Liver (tissue), 9 donors: ENCODE results near the gene SLC16A11. TPM values are rescaled to one million over a fixed set of nuclear protein-coding genes. Genes with fewer than 3 reads are reported as not detected.

Source experiments
- DNase-seq: peaks from one replicate; pipeline ENCODE4 v3.0.0-alpha.2; 2017; ENCODE audit warnings: low spot score
- H3K27ac ChIP-seq, 2 donors: one replicate each; pipeline ENCODE4 v1.7.0; 2013; ENCODE audit warnings: inconsistent platforms in 2 of 2, low read length in 2 of 2, control low read depth in 1 of 2, low read depth in 1 of 2, mild to moderate bottlenecking in 1 of 2
- H3K27me3 ChIP-seq, 4 donors: one replicate each; pipeline versions ENCODE4 v1.6.1 to v1.7.0; 2013; ENCODE audit warnings: low read length in 3 of 4, inconsistent platforms in 1 of 4, mild to moderate bottlenecking in 1 of 4, moderate library complexity in 1 of 4; ENCODE audit not compliant: control insufficient read depth in 4 of 4, insufficient read depth in 4 of 4
- H3K36me3 ChIP-seq, 4 donors: one replicate each; pipeline versions ENCODE4 v1.6.1 to v1.7.0; 2013; ENCODE audit warnings: low read length in 3 of 4, mild to moderate bottlenecking in 3 of 4, low read depth in 1 of 4, moderate library complexity in 1 of 4; ENCODE audit not compliant: control insufficient read depth in 4 of 4, insufficient read depth in 3 of 4
- H3K4me1 ChIP-seq, 4 donors: one replicate each; pipeline versions ENCODE4 v1.6.1 to v1.7.0; 2013; ENCODE audit warnings: low read length in 3 of 4, mild to moderate bottlenecking in 3 of 4, moderate library complexity in 1 of 4; ENCODE audit not compliant: control insufficient read depth in 4 of 4, insufficient read depth in 4 of 4
- H3K4me3 ChIP-seq, 3 donors: one replicate each; pipeline versions ENCODE4 v1.6.1 to v1.7.0; 2013; ENCODE audit warnings: low read length in 3 of 3, control low read depth in 1 of 3, low read depth in 1 of 3, mild to moderate bottlenecking in 1 of 3
- H3K9ac ChIP-seq, 2 donors: one replicate each; pipeline ENCODE4 v1.7.0; 2013; ENCODE audit warnings: low read length in 2 of 2, mild to moderate bottlenecking in 2 of 2, moderate library complexity in 2 of 2, control low read depth in 1 of 2, low read depth in 1 of 2
- H3K9me3 ChIP-seq, 4 donors: one replicate each; pipeline versions ENCODE4 v1.6.1 to v1.7.0; 2013; ENCODE audit warnings: low read length in 3 of 4; ENCODE audit not compliant: control insufficient read depth in 4 of 4
- EGR1 ChIP-seq, 2 donors: IDR thresholded peaks; 2 replicates each; pipeline ENCODE4 v1.6.1; 2016 to 2018; ENCODE audit warnings: antibody characterized with exemption in 2 of 2, low read depth in 2 of 2
- FOXA1 ChIP-seq: IDR thresholded peaks from 2 replicates; pipeline ENCODE4 v1.6.1; 2016; ENCODE audit warnings: antibody characterized with exemption
- FOXA2 ChIP-seq: IDR thresholded peaks from 2 replicates; pipeline ENCODE4 v1.6.1; 2016; ENCODE audit warnings: antibody characterized with exemption
- GABPA ChIP-seq, 2 donors: IDR thresholded peaks in 1 of 2; conservative IDR thresholded peaks in 1 of 2; 2 replicates each; pipeline ENCODE4 v1.6.1; 2016; ENCODE audit warnings: antibody characterized with exemption in 2 of 2, mild to moderate bottlenecking in 1 of 2, moderate library complexity in 1 of 2
- HNF4A ChIP-seq, 2 donors: conservative IDR thresholded peaks; 2 replicates each; pipeline ENCODE4 v1.6.1; 2016; ENCODE audit warnings: antibody characterized with exemption in 2 of 2, mild to moderate bottlenecking in 2 of 2
- HNF4G ChIP-seq: IDR thresholded peaks from 2 replicates; pipeline ENCODE4 v1.6.1; 2016; ENCODE audit warnings: antibody characterized with exemption
- JUND ChIP-seq, 2 donors: IDR thresholded peaks; 2 replicates each; pipeline ENCODE4 v1.6.1; 2016; ENCODE audit warnings: antibody characterized with exemption in 2 of 2
- NR2F2 ChIP-seq: IDR thresholded peaks from 2 replicates; pipeline ENCODE4 v1.6.1; 2016; ENCODE audit warnings: antibody characterized with exemption
- RAD21 ChIP-seq, 2 donors: IDR thresholded peaks; 2 replicates each; pipeline ENCODE4 v1.6.1; 2016; ENCODE audit warnings: antibody characterized with exemption in 2 of 2, mild to moderate bottlenecking in 2 of 2
- RXRA ChIP-seq, 2 donors: IDR thresholded peaks; 2 replicates each; pipeline ENCODE4 v1.6.1; 2017 to 2018; ENCODE audit warnings: antibody characterized with exemption in 2 of 2, mild to moderate bottlenecking in 1 of 2
- SP1 ChIP-seq: IDR thresholded peaks from 2 replicates; pipeline ENCODE4 v1.6.1; 2018; ENCODE audit warnings: antibody characterized with exemption, mild to moderate bottlenecking
- TAF1 ChIP-seq: conservative IDR thresholded peaks from 2 replicates; pipeline ENCODE4 v1.6.1; 2016; ENCODE audit warnings: antibody characterized with exemption, mild to moderate bottlenecking
- YY1 ChIP-seq: IDR thresholded peaks from 2 replicates; pipeline ENCODE4 v1.6.1; 2016; ENCODE audit warnings: antibody characterized with exemption, mild to moderate bottlenecking
- WGBS: extraction: QIAGEN DNeasy Blood & Tissue Kit; methylation state at CpG from one replicate; pipeline ENCODE4 v1.1.7; 2013; 5-methylcytosine and 5-hydroxymethylcytosine counted together
- polyA plus RNA-seq, 2 donors: library from polyadenylated mRNA; stranded (reverse) in 1 of 2; unstranded in 1 of 2; fragments of 200-250 nt in 1 of 2; fragments of >200 nt in 1 of 2; fragmentation: Nextera tagmentation in 1 of 2; extraction: Ambion mirVana in 1 of 2; gene quantifications; one replicate each; pipeline versions ENCODE4 v1.2.1 to v1.2.3, GENCODE V29; 2013 to 2015
- total RNA-seq, 2 donors: library from RNA; depleted of rRNA; stranded (reverse); fragments of >200 nt; gene quantifications; one replicate each; pipeline ENCODE4 v1.2.3, GENCODE V29; 2014
- TF ChIP-seq, protein P1 (sequence below): IDR thresholded peaks from 2 replicates; pipeline ENCODE4 v1.6.1; 2016; ENCODE audit warnings: antibody characterized with exemption, mild to moderate bottlenecking
- TF ChIP-seq, protein P2 (sequence below): fragments of 150-350 bp; IDR thresholded peaks from 2 replicates; pipeline ENCODE4 v1.5.1; 2017; ENCODE audit warnings: improper control_type of control experiment, low read depth, low read length; ENCODE audit not compliant: missing input control
- TF ChIP-seq, protein P3 (sequence below): IDR thresholded peaks from 2 replicates; pipeline ENCODE4 v1.6.1; 2016; ENCODE audit warnings: antibody characterized with exemption
- TF ChIP-seq, protein P4 (sequence below): IDR thresholded peaks from 2 replicates; pipeline ENCODE4 v1.6.1; 2016; ENCODE audit warnings: antibody characterized with exemption
- TF ChIP-seq, protein P5 (sequence below): IDR thresholded peaks from 2 replicates; pipeline ENCODE4 v1.6.1; 2016; ENCODE audit warnings: antibody characterized with exemption
- donor health status: healthy.
- donor health status: healthy.
- donor health status: healthy.
- donor health status: healthy.
- donor health status: healthy.

SLC16A11 gene
- total and polyA plus RNA-seq, 4 donors = 1.7 to 8.2 (median 3.1) TPM

- H3K4me1 ChIP-seq = peaks cover 14 to 65% (median 43%) of the 10 kb centered on the region in 4 donors
- no peaks in the 10 kb centered on the region for H3K9me3 ChIP-seq
- WGBS = 47% methylated on average over 19 of the region's 19 CpGs
- TF ChIP-seq HNF4A (conservative IDR thresholded peaks at IDR 0.05) (peak; percentile 79 to 81), FOXA1 (no peak), JUND (IDR thresholded peaks at IDR 0.05) (peak in 1 of 2 donors; percentile 3), RXRA (IDR thresholded peaks at IDR 0.05) (peak; percentile 36 to 48), NR2F2 (no peak), RAD21 (IDR thresholded peaks at IDR 0.05) (no peak), EGR1 (IDR thresholded peaks at IDR 0.05; ENCODE audit: low read depth in 2 of 2) (no peak), GABPA (IDR thresholded peaks at IDR 0.05 in 1 of 2, conservative IDR thresholded peaks at IDR 0.05 in 1 of 2) (peak in 1 of 2 donors; percentile 2), FOXA2 (no peak), HNF4G (no peak), TAF1 (no peak), YY1 (no peak), SP1 (peak; percentile 51)
- TF ChIP-seq, protein P1, sequence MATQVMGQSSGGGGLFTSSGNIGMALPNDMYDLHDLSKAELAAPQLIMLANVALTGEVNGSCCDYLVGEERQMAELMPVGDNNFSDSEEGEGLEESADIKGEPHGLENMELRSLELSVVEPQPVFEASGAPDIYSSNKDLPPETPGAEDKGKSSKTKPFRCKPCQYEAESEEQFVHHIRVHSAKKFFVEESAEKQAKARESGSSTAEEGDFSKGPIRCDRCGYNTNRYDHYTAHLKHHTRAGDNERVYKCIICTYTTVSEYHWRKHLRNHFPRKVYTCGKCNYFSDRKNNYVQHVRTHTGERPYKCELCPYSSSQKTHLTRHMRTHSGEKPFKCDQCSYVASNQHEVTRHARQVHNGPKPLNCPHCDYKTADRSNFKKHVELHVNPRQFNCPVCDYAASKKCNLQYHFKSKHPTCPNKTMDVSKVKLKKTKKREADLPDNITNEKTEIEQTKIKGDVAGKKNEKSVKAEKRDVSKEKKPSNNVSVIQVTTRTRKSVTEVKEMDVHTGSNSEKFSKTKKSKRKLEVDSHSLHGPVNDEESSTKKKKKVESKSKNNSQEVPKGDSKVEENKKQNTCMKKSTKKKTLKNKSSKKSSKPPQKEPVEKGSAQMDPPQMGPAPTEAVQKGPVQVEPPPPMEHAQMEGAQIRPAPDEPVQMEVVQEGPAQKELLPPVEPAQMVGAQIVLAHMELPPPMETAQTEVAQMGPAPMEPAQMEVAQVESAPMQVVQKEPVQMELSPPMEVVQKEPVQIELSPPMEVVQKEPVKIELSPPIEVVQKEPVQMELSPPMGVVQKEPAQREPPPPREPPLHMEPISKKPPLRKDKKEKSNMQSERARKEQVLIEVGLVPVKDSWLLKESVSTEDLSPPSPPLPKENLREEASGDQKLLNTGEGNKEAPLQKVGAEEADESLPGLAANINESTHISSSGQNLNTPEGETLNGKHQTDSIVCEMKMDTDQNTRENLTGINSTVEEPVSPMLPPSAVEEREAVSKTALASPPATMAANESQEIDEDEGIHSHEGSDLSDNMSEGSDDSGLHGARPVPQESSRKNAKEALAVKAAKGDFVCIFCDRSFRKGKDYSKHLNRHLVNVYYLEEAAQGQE = no peak
- TF ChIP-seq, protein P2, sequence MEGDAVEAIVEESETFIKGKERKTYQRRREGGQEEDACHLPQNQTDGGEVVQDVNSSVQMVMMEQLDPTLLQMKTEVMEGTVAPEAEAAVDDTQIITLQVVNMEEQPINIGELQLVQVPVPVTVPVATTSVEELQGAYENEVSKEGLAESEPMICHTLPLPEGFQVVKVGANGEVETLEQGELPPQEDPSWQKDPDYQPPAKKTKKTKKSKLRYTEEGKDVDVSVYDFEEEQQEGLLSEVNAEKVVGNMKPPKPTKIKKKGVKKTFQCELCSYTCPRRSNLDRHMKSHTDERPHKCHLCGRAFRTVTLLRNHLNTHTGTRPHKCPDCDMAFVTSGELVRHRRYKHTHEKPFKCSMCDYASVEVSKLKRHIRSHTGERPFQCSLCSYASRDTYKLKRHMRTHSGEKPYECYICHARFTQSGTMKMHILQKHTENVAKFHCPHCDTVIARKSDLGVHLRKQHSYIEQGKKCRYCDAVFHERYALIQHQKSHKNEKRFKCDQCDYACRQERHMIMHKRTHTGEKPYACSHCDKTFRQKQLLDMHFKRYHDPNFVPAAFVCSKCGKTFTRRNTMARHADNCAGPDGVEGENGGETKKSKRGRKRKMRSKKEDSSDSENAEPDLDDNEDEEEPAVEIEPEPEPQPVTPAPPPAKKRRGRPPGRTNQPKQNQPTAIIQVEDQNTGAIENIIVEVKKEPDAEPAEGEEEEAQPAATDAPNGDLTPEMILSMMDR = no peak
- TF ChIP-seq, protein P3, sequence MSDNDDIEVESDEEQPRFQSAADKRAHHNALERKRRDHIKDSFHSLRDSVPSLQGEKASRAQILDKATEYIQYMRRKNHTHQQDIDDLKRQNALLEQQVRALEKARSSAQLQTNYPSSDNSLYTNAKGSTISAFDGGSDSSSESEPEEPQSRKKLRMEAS = no peak
- TF ChIP-seq, protein P4, sequence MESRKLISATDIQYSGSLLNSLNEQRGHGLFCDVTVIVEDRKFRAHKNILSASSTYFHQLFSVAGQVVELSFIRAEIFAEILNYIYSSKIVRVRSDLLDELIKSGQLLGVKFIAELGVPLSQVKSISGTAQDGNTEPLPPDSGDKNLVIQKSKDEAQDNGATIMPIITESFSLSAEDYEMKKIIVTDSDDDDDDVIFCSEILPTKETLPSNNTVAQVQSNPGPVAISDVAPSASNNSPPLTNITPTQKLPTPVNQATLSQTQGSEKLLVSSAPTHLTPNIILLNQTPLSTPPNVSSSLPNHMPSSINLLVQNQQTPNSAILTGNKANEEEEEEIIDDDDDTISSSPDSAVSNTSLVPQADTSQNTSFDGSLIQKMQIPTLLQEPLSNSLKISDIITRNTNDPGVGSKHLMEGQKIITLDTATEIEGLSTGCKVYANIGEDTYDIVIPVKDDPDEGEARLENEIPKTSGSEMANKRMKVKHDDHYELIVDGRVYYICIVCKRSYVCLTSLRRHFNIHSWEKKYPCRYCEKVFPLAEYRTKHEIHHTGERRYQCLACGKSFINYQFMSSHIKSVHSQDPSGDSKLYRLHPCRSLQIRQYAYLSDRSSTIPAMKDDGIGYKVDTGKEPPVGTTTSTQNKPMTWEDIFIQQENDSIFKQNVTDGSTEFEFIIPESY = no peak
- TF ChIP-seq, protein P5, sequence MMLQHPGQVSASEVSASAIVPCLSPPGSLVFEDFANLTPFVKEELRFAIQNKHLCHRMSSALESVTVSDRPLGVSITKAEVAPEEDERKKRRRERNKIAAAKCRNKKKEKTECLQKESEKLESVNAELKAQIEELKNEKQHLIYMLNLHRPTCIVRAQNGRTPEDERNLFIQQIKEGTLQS = no peak
- DNase-seq = no peak
- peak overlapping the region; percentile 5 to 44 for H3K9ac ChIP-seq
- no peaks in the 10 kb centered on the region for H3K27me3 ChIP-seq
- H3K27ac ChIP-seq = peak overlapping the region; percentile 84 to 96
- H3K4me3 ChIP-seq = peak overlapping the region; percentile 4 to 38 (median 31)
- no peaks in the 10 kb centered on the region for H3K36me3 ChIP-seq
These were observed 5.6 kb downstream of the SLC16A11 start for GRCh38 chr17:7038025-7038862.
